Ascending aorta (tissue), 2 donors: ENCODE data around the gene FAM20A. TPM values are rescaled to one million over a fixed set of nuclear protein-coding genes. Genes with fewer than 3 reads are reported as not detected.

ENCODE experiments used
- DNase-seq, 2 donors: peaks; one replicate each; pipeline ENCODE4 v3.0.0-alpha.2; 2019; ENCODE audit warnings: low spot score in 2 of 2
- H3K27ac ChIP-seq, 2 donors: fragments of 200-600 bp; sonication (generic); one replicate each; pipeline ENCODE4 v1.5.1; 2016 to 2017; ENCODE audit warnings: mild to moderate bottlenecking in 1 of 2
- H3K27me3 ChIP-seq: fragments of 200-600 bp; sonication (generic); one replicate; pipeline ENCODE4 v1.5.1; 2017
- H3K36me3 ChIP-seq, 2 donors: fragments of 200-600 bp; sonication (generic); one replicate each; pipeline ENCODE4 v1.5.1; 2016
- H3K4me1 ChIP-seq, 2 donors: fragments of 200-600 bp; sonication (generic); one replicate each; pipeline ENCODE4 v1.5.1; 2016 to 2017; ENCODE audit warnings: mild to moderate bottlenecking in 1 of 2
- H3K4me3 ChIP-seq, 2 donors: fragments of 200-600 bp; sonication (generic); one replicate each; pipeline ENCODE4 v1.5.1; 2016 to 2017; ENCODE audit warnings: mild to moderate bottlenecking in 1 of 2
- H3K9me3 ChIP-seq, 2 donors: fragments of 200-600 bp; sonication (generic); one replicate each; pipeline ENCODE4 v1.5.1; 2016
- intact Hi-C: fragments of 100-400 bp; cut with DNase I; formaldehyde crosslinking; loops from one replicate; pipeline ENCODE4 v1.15.1; 2023
- total RNA-seq: library from RNA; depleted of rRNA; stranded (reverse); fragments of >200 nt; gene quantifications from one replicate; pipeline ENCODE4 v1.1.0, GENCODE V29; 2016
- TF ChIP-seq, protein P1 (sequence below), 3 experiments: fragments of 200-600 bp in 2 of 3; fragments of 450-650 bp in 1 of 3; sonication (generic) in 2 of 3; IDR thresholded peaks; one replicate each; pipeline ENCODE4 v1.5.1; 2016 to 2019; ENCODE audit warnings: antibody characterized with exemption in 3 of 3, mild to moderate bottlenecking in 1 of 3, moderate library complexity in 1 of 3

The FAM20A gene
- total RNA-seq, 1 donor from 2014 or later: 60.0 TPM

DNA sequence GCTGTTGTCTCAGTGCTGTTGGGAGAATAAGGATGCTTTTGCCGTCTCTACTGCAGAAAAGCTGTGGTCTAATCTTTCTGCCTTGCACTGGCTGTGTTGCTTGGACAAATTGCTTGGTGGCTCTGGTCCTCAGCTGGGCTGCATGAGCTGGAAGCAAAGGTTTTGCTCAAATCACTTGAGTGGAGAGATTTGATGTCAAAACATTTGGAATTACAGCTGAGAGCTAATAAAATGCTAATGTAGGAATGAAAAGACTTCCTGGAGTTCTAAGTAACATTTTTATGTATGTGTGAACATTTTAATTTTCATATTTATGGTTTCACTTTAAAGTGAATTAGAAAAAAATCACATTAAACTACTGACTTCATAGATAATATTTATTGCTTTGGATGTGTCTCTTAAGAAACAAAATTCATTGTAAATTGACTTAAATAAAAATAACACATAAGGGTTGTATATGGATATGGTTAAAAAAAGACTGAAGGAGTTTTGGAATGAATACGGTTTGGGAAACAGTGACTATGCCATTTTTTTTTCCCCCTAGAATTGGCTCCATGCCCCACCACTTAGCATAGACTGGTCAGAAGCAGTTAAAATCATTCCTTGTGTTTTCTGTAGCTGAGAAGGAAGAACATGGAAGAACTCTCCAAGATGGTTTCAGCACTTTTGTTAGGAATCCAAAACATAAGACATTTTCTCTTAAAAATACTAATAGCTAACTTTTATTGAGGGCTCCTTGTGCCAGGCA is 39.2 kb upstream of the FAM20A start:
- no peaks in the 10 kb centered on the region for H3K9me3 ChIP-seq
- no peak for DNase-seq
- no peak overlapping the region for H3K4me3 ChIP-seq
- no peaks in the 10 kb centered on the region for H3K4me1 ChIP-seq
- intact Hi-C loops: no loop called here
- no peaks in the 10 kb centered on the region for H3K36me3 ChIP-seq
- H3K27me3 ChIP-seq: no peaks in the 10 kb centered on the region
- TF ChIP-seq, protein P1, sequence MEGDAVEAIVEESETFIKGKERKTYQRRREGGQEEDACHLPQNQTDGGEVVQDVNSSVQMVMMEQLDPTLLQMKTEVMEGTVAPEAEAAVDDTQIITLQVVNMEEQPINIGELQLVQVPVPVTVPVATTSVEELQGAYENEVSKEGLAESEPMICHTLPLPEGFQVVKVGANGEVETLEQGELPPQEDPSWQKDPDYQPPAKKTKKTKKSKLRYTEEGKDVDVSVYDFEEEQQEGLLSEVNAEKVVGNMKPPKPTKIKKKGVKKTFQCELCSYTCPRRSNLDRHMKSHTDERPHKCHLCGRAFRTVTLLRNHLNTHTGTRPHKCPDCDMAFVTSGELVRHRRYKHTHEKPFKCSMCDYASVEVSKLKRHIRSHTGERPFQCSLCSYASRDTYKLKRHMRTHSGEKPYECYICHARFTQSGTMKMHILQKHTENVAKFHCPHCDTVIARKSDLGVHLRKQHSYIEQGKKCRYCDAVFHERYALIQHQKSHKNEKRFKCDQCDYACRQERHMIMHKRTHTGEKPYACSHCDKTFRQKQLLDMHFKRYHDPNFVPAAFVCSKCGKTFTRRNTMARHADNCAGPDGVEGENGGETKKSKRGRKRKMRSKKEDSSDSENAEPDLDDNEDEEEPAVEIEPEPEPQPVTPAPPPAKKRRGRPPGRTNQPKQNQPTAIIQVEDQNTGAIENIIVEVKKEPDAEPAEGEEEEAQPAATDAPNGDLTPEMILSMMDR (IDR thresholded peaks at IDR 0.05): no peak
- H3K27ac ChIP-seq: no peak overlapping the region

GRCh38 chr17:68634345-68634876 is 33.2 kb upstream of the FAM20A start:
- no peak overlapping the region for H3K4me3 ChIP-seq
- H3K9me3 ChIP-seq: no peaks in the 10 kb centered on the region
- no peaks in the 10 kb centered on the region for H3K27me3 ChIP-seq
- H3K4me1 ChIP-seq: no peaks in the 10 kb centered on the region
- H3K36me3 ChIP-seq: no peaks in the 10 kb centered on the region
- TF ChIP-seq, protein P1 (IDR thresholded peaks at IDR 0.05): no peak
- intact Hi-C loops: no loop called here
- no peak for DNase-seq
- H3K27ac ChIP-seq: no peak overlapping the region

- Histone ChIP-seq H3K4me1 (no peaks in the 10 kb centered on the region), H3K4me3 (no peak overlapping the region), H3K9me3 (no peaks in the 10 kb centered on the region), H3K36me3 (no peaks in the 10 kb centered on the region), H3K27me3 (no peaks in the 10 kb centered on the region), H3K27ac (no peak overlapping the region)
- intact Hi-C loops: no loop called here
- TF ChIP-seq, protein P1 (IDR thresholded peaks at IDR 0.05): no peak
- no peak for DNase-seq
Observed at GRCh38 chr17:68628576-68628957, 27.4 kb upstream of the FAM20A start.

DNA sequence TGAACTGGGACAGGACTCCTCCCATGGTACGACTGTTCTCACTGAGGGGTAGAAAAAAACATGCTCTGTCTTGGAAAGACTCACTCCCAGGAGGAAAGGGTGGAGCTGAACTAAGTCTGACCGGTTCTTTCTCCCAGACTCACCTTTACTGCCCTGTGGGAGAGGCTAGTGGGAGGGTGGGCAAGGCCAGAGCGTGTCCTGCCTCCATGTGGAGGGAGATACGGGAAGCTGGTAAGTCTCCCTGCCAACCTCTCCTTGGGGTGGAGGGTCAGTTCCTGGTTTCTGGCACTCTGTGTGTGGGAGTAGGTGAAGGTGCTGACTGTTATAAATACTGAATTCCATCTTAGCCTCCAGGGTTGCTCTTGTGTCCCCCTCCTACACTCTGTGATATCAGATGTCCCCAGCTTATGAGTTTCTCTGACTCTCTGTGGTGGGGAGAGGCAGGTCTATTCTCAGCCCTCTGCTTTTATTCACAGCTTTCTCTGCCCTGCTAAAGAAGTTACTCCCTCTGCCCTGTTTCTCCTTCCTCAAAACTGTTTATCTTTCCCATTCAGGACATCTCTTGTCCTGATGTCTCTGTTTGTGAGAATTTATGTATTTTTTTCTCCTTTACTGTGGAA is 26.9 kb upstream of the FAM20A start:
- Histone ChIP-seq H3K27ac (no peak overlapping the region), H3K36me3 (no peaks in the 10 kb centered on the region), H3K9me3 (no peaks in the 10 kb centered on the region), H3K4me1 (no peaks in the 10 kb centered on the region), H3K27me3 (no peaks in the 10 kb centered on the region), H3K4me3 (no peak overlapping the region)
- TF ChIP-seq, protein P1 (IDR thresholded peaks at IDR 0.05): no peak
- no peak for DNase-seq
- intact Hi-C loops: no loop called here

DNA sequence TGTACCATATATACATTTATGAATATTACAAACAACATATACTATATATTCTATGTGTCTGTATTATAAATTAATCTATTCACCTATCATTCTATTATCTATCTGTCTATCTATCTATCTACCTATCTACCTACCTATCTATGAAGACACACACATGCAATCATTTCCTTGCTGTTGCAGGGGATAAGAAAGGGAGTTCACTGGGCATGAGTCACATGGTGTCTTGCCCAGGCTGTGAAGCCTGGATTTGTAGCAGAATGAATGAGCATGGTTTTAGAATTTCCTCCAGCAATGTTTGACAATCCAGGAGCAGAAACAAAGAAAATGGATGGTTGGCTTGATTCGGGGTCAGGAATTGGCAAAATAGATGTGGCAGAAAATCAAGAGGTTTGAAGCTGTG is 23.2 kb upstream of the FAM20A start:
- TF ChIP-seq, protein P1 (IDR thresholded peaks at IDR 0.05): no peak
- intact Hi-C loops: no loop called here

More for the DNA sequence above, 23.2 kb upstream of the FAM20A start:
- H3K4me3 ChIP-seq: no peak overlapping the region
- no peaks in the 10 kb centered on the region for H3K9me3 ChIP-seq
- H3K27ac ChIP-seq: no peak overlapping the region
- no peaks in the 10 kb centered on the region for H3K27me3 ChIP-seq
- DNase-seq: no peak
- H3K4me1 ChIP-seq: no peaks in the 10 kb centered on the region
- H3K36me3 ChIP-seq: no peaks in the 10 kb centered on the region
